ENCODE data around the gene PPP2R3A.
"Not testable (repeated sequence)": the region's sequence is repeated elsewhere in the genome, so short reads cannot be mapped to it uniquely, and the experiment has no call there.

PPP2R3A gene, protein sequence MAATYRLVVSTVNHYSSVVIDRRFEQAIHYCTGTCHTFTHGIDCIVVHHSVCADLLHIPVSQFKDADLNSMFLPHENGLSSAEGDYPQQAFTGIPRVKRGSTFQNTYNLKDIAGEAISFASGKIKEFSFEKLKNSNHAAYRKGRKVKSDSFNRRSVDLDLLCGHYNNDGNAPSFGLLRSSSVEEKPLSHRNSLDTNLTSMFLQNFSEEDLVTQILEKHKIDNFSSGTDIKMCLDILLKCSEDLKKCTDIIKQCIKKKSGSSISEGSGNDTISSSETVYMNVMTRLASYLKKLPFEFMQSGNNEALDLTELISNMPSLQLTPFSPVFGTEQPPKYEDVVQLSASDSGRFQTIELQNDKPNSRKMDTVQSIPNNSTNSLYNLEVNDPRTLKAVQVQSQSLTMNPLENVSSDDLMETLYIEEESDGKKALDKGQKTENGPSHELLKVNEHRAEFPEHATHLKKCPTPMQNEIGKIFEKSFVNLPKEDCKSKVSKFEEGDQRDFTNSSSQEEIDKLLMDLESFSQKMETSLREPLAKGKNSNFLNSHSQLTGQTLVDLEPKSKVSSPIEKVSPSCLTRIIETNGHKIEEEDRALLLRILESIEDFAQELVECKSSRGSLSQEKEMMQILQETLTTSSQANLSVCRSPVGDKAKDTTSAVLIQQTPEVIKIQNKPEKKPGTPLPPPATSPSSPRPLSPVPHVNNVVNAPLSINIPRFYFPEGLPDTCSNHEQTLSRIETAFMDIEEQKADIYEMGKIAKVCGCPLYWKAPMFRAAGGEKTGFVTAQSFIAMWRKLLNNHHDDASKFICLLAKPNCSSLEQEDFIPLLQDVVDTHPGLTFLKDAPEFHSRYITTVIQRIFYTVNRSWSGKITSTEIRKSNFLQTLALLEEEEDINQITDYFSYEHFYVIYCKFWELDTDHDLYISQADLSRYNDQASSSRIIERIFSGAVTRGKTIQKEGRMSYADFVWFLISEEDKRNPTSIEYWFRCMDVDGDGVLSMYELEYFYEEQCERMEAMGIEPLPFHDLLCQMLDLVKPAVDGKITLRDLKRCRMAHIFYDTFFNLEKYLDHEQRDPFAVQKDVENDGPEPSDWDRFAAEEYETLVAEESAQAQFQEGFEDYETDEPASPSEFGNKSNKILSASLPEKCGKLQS (N-terminal part only)

GRCh38 chr3:135965506-135966270 lies at the start of gene PPP2R3A:
PPP2R3A (plus strand) TSS chr3:135965728; CDS start chr3:136001499, 35,771 bp downstream.
- Mint-ChIP-seq H3K4me1 (peaks cover 16% of the 10 kb centered on the region), H3K27me3 (peaks cover 32% of the 10 kb centered on the region), H3K9me3 (peaks cover 10% of the 10 kb centered on the region), H3K36me3 (no peaks in the 10 kb centered on the region), H3K4me3 (peak within 1 kb of the TSS; percentile 82), H3K27ac (no peak within 1 kb of the TSS)

GRCh38 chr3:135916310-135916709 lies 49.2 kb upstream of the PPP2R3A start:
- Mint-ChIP-seq H3K27ac (no peak overlapping the region), H3K27me3 (no peaks in the 10 kb centered on the region), H3K4me3 (no peak overlapping the region), H3K4me1 (no peaks in the 10 kb centered on the region), H3K36me3 (no peaks in the 10 kb centered on the region), H3K9me3 (no peaks in the 10 kb centered on the region)

DNA sequence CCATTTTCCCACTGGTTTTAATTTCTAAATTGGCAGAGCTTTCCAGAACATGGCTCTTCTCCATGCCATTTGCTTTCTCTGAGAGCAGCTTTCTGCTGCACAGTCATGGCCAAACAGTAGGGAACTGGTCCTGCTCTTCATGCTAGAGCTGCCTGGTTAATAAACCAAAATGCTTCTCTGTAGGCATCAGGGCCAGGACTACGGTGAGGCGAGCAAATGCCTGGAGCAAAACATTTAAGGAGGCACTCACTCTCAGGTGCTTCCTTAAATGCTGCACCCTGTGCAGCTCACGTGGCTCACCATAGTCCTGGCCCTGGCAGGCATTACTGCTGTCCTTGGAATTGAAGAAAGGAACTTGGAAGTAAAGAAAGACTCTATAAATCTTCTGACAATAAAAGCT lies 48.5 kb upstream of the PPP2R3A start:
- Mint-ChIP-seq H3K27ac (no peak overlapping the region), H3K27me3 (no peaks in the 10 kb centered on the region), H3K9me3 (no peaks in the 10 kb centered on the region), H3K36me3 (no peaks in the 10 kb centered on the region), H3K4me3 (no peak overlapping the region), H3K4me1 (no peaks in the 10 kb centered on the region)

GRCh38 chr3:135917927-135918597 lies 47.5 kb upstream of the PPP2R3A start:
- H3K4me3 Mint-ChIP-seq: no peak overlapping the region

GRCh38 chr3:135918600-135918999 lies 46.9 kb upstream of the PPP2R3A start:
- H3K4me3 Mint-ChIP-seq: no peak overlapping the region
- H3K36me3 Mint-ChIP-seq: no peaks in the 10 kb centered on the region
- no peaks in the 10 kb centered on the region for H3K4me1 Mint-ChIP-seq
- no peaks in the 10 kb centered on the region for H3K9me3 Mint-ChIP-seq
- no peaks in the 10 kb centered on the region for H3K27me3 Mint-ChIP-seq
- no peak overlapping the region for H3K27ac Mint-ChIP-seq

More at GRCh38 chr3:135917927-135918597, 47.5 kb upstream of the PPP2R3A start:
- no peaks in the 10 kb centered on the region for H3K4me1 Mint-ChIP-seq
- no peaks in the 10 kb centered on the region for H3K9me3 Mint-ChIP-seq
- no peaks in the 10 kb centered on the region for H3K27me3 Mint-ChIP-seq
- no peak overlapping the region for H3K27ac Mint-ChIP-seq
- no peaks in the 10 kb centered on the region for H3K36me3 Mint-ChIP-seq

DNA sequence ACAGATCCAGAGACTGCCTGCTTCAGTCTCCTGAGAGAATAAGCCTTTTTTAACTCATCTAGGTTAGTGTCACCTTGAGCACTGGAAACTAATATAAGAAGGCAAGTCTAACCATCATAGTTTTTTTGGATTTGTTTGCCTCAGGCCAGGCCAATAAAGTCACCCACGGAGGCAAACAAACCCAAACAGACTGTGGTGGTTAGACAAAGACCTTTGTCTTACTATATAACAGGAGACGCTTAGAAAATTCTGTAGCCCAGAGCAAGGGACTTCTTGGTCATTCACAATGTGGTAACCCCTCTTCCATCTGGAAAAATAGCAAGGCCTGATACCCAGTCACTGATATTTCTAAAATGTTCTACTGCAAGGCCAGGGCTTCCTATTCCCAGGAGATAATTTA lies 45.3 kb upstream of the PPP2R3A start:
- Mint-ChIP-seq H3K36me3 (no peaks in the 10 kb centered on the region), H3K4me3 (no peak overlapping the region), H3K27ac (no peak overlapping the region), H3K27me3 (peaks cover 6% of the 10 kb centered on the region), H3K4me1 (no peaks in the 10 kb centered on the region), H3K9me3 (no peaks in the 10 kb centered on the region)

- Mint-ChIP-seq H3K27me3 (peaks cover 7% of the 10 kb centered on the region), H3K9me3 (no peaks in the 10 kb centered on the region), H3K4me1 (no peaks in the 10 kb centered on the region), H3K27ac (no peak overlapping the region), H3K4me3 (no peak overlapping the region), H3K36me3 (no peaks in the 10 kb centered on the region)
Observed at GRCh38 chr3:135922903-135923250, 42.7 kb upstream of the PPP2R3A start.

- Mint-ChIP-seq H3K9me3 (no peaks in the 10 kb centered on the region), H3K4me3 (no peak overlapping the region), H3K27ac (no peak overlapping the region), H3K27me3 (peaks cover 11% of the 10 kb centered on the region), H3K36me3 (no peaks in the 10 kb centered on the region), H3K4me1 (no peaks in the 10 kb centered on the region)
Observed at GRCh38 chr3:135924506-135924905, 41.0 kb upstream of the PPP2R3A start.

- Mint-ChIP-seq H3K9me3 (no peaks in the 10 kb centered on the region), H3K27ac (no peak overlapping the region), H3K27me3 (peaks cover 11% of the 10 kb centered on the region), H3K4me1 (no peaks in the 10 kb centered on the region), H3K36me3 (no peaks in the 10 kb centered on the region), H3K4me3 (no peak overlapping the region)
Observed at GRCh38 chr3:135926664-135927063, 38.9 kb upstream of the PPP2R3A start.

GRCh38 chr3:135927155-135927554 lies 38.4 kb upstream of the PPP2R3A start:
- Mint-ChIP-seq H3K4me1 (no peaks in the 10 kb centered on the region), H3K27ac (no peak overlapping the region), H3K4me3 (no peak overlapping the region), H3K27me3 (peaks cover 11% of the 10 kb centered on the region), H3K36me3 (no peaks in the 10 kb centered on the region), H3K9me3 (no peaks in the 10 kb centered on the region)

- H3K27ac Mint-ChIP-seq: no peak overlapping the region
- no peaks in the 10 kb centered on the region for H3K4me1 Mint-ChIP-seq
- H3K27me3 Mint-ChIP-seq: peaks cover 9% of the 10 kb centered on the region
- no peaks in the 10 kb centered on the region for H3K36me3 Mint-ChIP-seq
- no peak overlapping the region for H3K4me3 Mint-ChIP-seq
- H3K9me3 Mint-ChIP-seq: no peaks in the 10 kb centered on the region
Observed at GRCh38 chr3:135929670-135930069, 35.9 kb upstream of the PPP2R3A start.

GRCh38 chr3:135930255-135930654 lies 35.3 kb upstream of the PPP2R3A start:
- H3K4me3 Mint-ChIP-seq: no peak overlapping the region
- H3K27me3 Mint-ChIP-seq: peaks cover 6% of the 10 kb centered on the region
- H3K9me3 Mint-ChIP-seq: no peaks in the 10 kb centered on the region
- no peaks in the 10 kb centered on the region for H3K4me1 Mint-ChIP-seq
- no peaks in the 10 kb centered on the region for H3K36me3 Mint-ChIP-seq
- no peak overlapping the region for H3K27ac Mint-ChIP-seq

DNA sequence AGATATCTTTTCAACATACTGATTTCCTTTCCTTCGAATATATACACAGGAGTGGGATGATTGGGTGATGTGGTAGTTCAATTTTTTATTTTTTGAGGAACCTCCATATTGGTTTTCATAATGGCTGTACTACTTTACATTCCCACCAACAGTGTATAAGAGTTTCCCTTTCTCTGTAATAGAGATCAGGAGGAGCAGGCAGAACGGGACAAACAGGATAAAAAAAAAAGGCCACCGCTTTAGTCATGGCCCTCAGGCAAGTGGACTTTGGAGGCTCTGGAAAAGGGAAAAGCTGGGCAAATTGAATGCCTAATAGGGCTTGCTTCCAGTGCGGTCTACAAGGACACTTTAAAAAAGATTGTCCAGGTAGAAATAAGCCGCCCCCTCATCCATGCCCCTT lies 30.4 kb upstream of the PPP2R3A start:
- H3K36me3 Mint-ChIP-seq, H3K4me3 Mint-ChIP-seq, H3K4me1 Mint-ChIP-seq, H3K9me3 Mint-ChIP-seq, H3K27ac Mint-ChIP-seq, H3K27me3 Mint-ChIP-seq: not testable (repeated sequence)

DNA sequence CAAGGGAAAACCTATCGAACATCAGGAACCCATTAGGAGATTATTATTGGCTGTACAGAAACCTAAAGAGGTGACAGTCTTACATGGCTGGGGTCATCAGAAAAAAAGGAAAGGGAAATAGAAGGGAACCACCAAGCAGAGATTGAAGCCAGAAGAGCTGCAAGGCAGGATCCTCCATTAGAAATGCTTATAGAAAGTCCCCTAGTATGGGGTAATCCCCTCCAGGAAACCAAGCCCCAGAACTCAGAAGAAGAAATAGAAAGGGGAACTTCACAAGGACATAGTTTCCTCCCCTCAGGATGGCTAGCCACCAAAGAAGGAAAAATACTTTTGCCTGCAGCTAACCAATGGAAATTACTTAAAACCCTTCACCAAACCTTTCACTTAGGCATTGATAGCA lies 27.8 kb upstream of the PPP2R3A start:
- H3K4me3 Mint-ChIP-seq, H3K27ac Mint-ChIP-seq, H3K9me3 Mint-ChIP-seq, H3K36me3 Mint-ChIP-seq, H3K4me1 Mint-ChIP-seq, H3K27me3 Mint-ChIP-seq: not testable (repeated sequence)

DNA sequence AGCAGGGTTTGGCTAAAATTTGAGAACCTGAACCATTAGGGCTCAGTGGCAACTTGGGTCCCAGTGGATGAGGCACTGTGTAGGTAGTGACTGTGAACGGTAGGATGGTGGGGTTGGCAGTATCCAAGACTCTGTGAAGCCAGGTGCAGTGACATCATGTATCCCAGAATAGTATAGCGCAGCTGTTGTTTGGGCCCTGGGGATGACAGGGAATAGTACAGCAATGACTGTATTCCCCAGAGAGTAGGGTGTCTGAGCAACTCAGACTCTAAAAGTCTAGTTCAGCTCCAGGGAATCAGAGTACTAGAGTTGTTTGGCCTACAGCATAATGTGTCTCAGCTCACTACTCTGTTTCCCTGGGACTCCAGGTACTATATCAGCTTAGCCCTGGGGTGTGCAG lies 20.7 kb upstream of the PPP2R3A start:
- H3K36me3 Mint-ChIP-seq: no peaks in the 10 kb centered on the region
- H3K4me1 Mint-ChIP-seq: no peaks in the 10 kb centered on the region
- H3K4me3 Mint-ChIP-seq: no peak overlapping the region
- peaks cover 8% of the 10 kb centered on the region for H3K9me3 Mint-ChIP-seq
- peaks cover 21% of the 10 kb centered on the region for H3K27me3 Mint-ChIP-seq
- no peak overlapping the region for H3K27ac Mint-ChIP-seq
